HepG2 (cell line): ENCODE results near the gene GJD3. TPM values are rescaled to one million over a fixed set of nuclear protein-coding genes. Genes with fewer than 3 reads are reported as not detected.

Source experiments
- DBP ChIP-seq: sonication (generic); formaldehyde crosslinking; IDR thresholded peaks from 2 replicates; pipeline ENCODE4 v1.4.0; 2020; ENCODE audit warnings: missing genetic modification reagents; ENCODE audit errors: not compliant biosample characterization
- FOXA1 ChIP-seq, 2 experiments: fragments of 450-650 bp in 1 of 2; sonication (generic) in 1 of 2; formaldehyde crosslinking in 1 of 2; IDR thresholded peaks; 2 replicates each; pipeline versions ENCODE4 v1.4.0 to v1.6.1; 2016 to 2020; ENCODE audit warnings: missing genetic modification reagents in 1 of 2
- HDAC2 ChIP-seq: sonication (generic); formaldehyde crosslinking; IDR thresholded peaks from 2 replicates; pipeline ENCODE4 v1.4.0; 2020; ENCODE audit warnings: missing genetic modification reagents
- KAT8 ChIP-seq: IDR thresholded peaks from 2 replicates; pipeline ENCODE4 v1.6.1; 2016; ENCODE audit warnings: missing genetic modification reagents, missing compliant biosample characterization
- KLF12 ChIP-seq: sonication (generic); formaldehyde crosslinking; IDR thresholded peaks from 2 replicates; pipeline ENCODE4 v1.4.0; 2020; ENCODE audit warnings: missing genetic modification reagents, borderline replicate concordance
- KLF16 ChIP-seq, 2 experiments: sonication (generic) in 1 of 2; formaldehyde crosslinking in 1 of 2; IDR thresholded peaks; 2 replicates each; pipeline versions ENCODE4 v1.6.1 to v1.8.0; 2016 to 2023; ENCODE audit warnings: missing genetic modification reagents in 2 of 2, missing compliant biosample characterization in 1 of 2
- KLF6 ChIP-seq: IDR thresholded peaks from 2 replicates; pipeline ENCODE4 v1.8.0; 2016; ENCODE audit warnings: missing biosample characterization, missing genetic modification reagents
- NFE2L1 ChIP-seq: sonication (generic); formaldehyde crosslinking; IDR thresholded peaks from 2 replicates; pipeline ENCODE4 v1.4.0; 2020; ENCODE audit warnings: missing genetic modification reagents, mild to moderate bottlenecking, borderline replicate concordance
- NONO ChIP-seq, 2 experiments: fragments of 450-650 bp in 1 of 2; sonication (generic) in 1 of 2; formaldehyde crosslinking in 1 of 2; IDR thresholded peaks in 1 of 2; conservative IDR thresholded peaks in 1 of 2; 2 replicates each; pipeline versions ENCODE4 v1.6.1 to v1.8.0; 2017 to 2022; ENCODE audit warnings: mild to moderate bottlenecking in 1 of 2, missing genetic modification reagents in 1 of 2, moderate library complexity in 1 of 2
- RELA ChIP-seq: sonication (generic); formaldehyde crosslinking; IDR thresholded peaks from 2 replicates; pipeline ENCODE4 v1.4.0; 2020; ENCODE audit warnings: missing genetic modification reagents
- SP4 ChIP-seq: sonication (generic); formaldehyde crosslinking; IDR thresholded peaks from 2 replicates; pipeline ENCODE4 v1.8.1; 2023; ENCODE audit warnings: mild to moderate bottlenecking, missing genetic modification reagents
- YEATS4 ChIP-seq: sonication (generic); formaldehyde crosslinking; IDR thresholded peaks from 2 replicates; pipeline ENCODE4 v1.4.0; 2020; ENCODE audit warnings: missing genetic modification reagents, borderline replicate concordance
- ZNF10 ChIP-seq: sonication (generic); formaldehyde crosslinking; IDR thresholded peaks from 2 replicates; pipeline ENCODE4 v1.4.0; 2020; ENCODE audit warnings: mild to moderate bottlenecking, low read depth, missing genetic modification reagents, borderline replicate concordance
- ZNF276 ChIP-seq: sonication (generic); formaldehyde crosslinking; IDR thresholded peaks from 2 replicates; pipeline ENCODE4 v1.4.0; 2020; ENCODE audit warnings: mild to moderate bottlenecking, low read depth, missing genetic modification reagents
- ZNF296 ChIP-seq: sonication (generic); formaldehyde crosslinking; conservative IDR thresholded peaks from 2 replicates; pipeline ENCODE4 v1.5.0; 2020; ENCODE audit warnings: mild to moderate bottlenecking, missing genetic modification reagents
- ZNF33B ChIP-seq: sonication (generic); formaldehyde crosslinking; IDR thresholded peaks from 2 replicates; pipeline ENCODE4 v1.5.1; 2020; ENCODE audit warnings: mild to moderate bottlenecking, missing genetic modification reagents
- ZNF83 ChIP-seq: sonication (generic); formaldehyde crosslinking; IDR thresholded peaks from 2 replicates; pipeline ENCODE4 v1.4.0; 2020; ENCODE audit warnings: missing genetic modification reagents, mild to moderate bottlenecking, borderline replicate concordance
- ZSCAN12 ChIP-seq: sonication (generic); formaldehyde crosslinking; IDR thresholded peaks from 2 replicates; pipeline ENCODE4 v1.9.0; 2021; ENCODE audit warnings: mild to moderate bottlenecking, missing genetic modification reagents
- polyA plus RNA-seq, 8 experiments: library from polyadenylated mRNA; depleted of rRNA in 3 of 8; stranded (reverse) in 7 of 8; unstranded in 1 of 8; fragments of >200 nt; fragmentation: Illumina TruSeq in 4 of 8; extraction: Trizol in 4 of 8; gene quantifications; 2 replicates each; pipeline versions ENCODE4 v1.2.1 to v1.2.3, GENCODE V29; 2011 to 2016; ENCODE audit warnings: low read depth in 4 of 8, missing spikeins in 1 of 8, mixed read lengths in 1 of 8; ENCODE audit not compliant: insufficient read depth in 1 of 8
- total RNA-seq, 5 experiments: library from RNA; depleted of rRNA; stranded (reverse); fragments of >200 nt; fragmentation: Illumina TruSeq; extraction: Trizol; gene quantifications; 2 replicates each; pipeline ENCODE4 v1.2.3, GENCODE V29; 2016; ENCODE audit warnings: low read depth in 1 of 5
- TF ChIP-seq, protein P1 (sequence below): sonication (generic); formaldehyde crosslinking; IDR thresholded peaks from 2 replicates; pipeline ENCODE4 v1.5.0; 2020; ENCODE audit warnings: missing genetic modification reagents, mild to moderate bottlenecking, borderline replicate concordance

GJD3 gene
- total and polyA plus RNA-seq, 2 of the 13 experiments (the other 11 are each of a cell fraction or from before 2014, with no cell fraction given) = not detected

DNA sequence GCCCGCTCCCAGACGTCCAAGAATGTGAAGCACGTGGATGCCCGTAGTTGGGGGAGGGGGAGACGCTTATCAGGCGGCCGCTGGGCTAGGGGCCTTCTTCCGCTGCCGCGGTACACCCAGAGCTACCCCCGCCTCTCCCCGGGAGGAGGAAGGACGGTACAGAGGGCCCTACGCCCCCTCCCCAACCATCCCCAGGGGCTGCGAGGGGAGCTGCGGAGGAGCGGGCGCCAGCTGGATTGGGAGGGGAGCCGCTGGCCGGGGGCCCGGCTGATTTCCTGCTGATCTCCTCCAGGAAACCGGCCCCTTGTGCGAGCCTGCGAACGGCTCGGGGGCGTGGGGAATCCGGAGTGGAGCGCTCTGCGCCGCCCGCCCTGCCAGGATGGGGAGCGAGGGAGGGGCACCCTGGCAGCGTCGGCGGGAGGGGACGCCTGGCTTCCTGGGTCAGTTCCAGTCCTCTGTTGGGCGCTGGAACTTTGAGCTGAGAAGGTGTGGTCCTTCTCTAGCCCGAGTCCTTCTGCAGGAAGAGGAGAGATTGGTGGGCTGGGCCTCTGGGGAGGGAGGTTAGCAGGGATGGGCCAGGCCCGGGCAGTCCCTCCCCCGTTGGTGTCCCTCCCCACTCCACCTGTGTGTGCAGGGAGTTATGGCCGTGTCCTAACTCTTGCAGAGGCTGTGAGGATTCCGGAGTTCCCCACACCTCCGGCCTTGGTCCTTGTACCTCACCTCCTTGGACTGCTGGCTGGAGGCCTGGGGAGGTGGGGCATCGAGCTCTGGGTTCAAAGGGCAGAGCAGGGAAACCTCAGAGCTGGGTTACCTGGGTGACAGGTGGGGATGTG, 19.2 kb downstream of the GJD3 start (continued):
- TF ChIP-seq KAT8 (CRISPR knock-in tag) = peak; percentile 62; the same call in 1 of the 2 replicates
- TF ChIP-seq, protein P1, sequence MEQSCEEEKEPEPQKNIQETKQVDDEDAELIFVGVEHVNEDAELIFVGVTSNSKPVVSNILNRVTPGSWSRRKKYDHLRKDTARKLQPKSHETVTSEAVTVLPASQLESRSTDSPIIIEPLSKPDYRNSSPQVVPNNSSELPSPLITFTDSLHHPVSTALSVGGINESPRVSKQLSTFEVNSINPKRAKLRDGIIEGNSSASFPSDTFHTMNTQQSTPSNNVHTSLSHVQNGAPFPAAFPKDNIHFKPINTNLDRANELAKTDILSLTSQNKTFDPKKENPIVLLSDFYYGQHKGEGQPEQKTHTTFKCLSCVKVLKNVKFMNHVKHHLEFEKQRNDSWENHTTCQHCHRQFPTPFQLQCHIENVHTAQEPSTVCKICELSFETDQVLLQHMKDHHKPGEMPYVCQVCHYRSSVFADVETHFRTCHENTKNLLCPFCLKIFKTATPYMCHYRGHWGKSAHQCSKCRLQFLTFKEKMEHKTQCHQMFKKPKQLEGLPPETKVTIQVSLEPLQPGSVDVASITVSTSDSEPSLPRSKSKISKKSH = peak; percentile 71; the same call in 1 of the 2 replicates
- TF ChIP-seq RELA = no peak
- peak; percentile 55; the same call in 1 of the 2 replicates for TF ChIP-seq ZNF276 (CRISPR knock-in tag)
- TF ChIP-seq DBP (CRISPR knock-in tag) = peak; percentile 29
- no peak for TF ChIP-seq ZNF10 (CRISPR knock-in tag)
- 0 out of 2 replicates have a peak, but pooled peaks have one; percentile 22 for TF ChIP-seq ZSCAN12 (CRISPR knock-in tag)
- TF ChIP-seq YEATS4 = peak; percentile 51; the same call in 1 of the 2 replicates
- peak; percentile 39; the same call in 1 of the 2 replicates for TF ChIP-seq KLF12 (CRISPR knock-in tag)
- no peak for TF ChIP-seq FOXA1 (IDR thresholded peaks at IDR 0.05)
- 0 out of 2 replicates have a peak, but pooled peaks have one; percentile 1 for TF ChIP-seq FOXA1 (CRISPR knock-in tag; IDR thresholded peaks at IDR 0.05)
- peak; percentile 88; the same call in 1 of the 2 replicates for TF ChIP-seq ZNF83 (CRISPR knock-in tag)
- 0 out of 2 replicates have a peak, but pooled peaks have one; percentile 5 for TF ChIP-seq ZNF33B (CRISPR knock-in tag)
- TF ChIP-seq ZNF296 (CRISPR knock-in tag) = 0 out of 2 replicates have a peak, but pooled peaks have one; percentile 55
- peak in 1 of 2 experiments; percentile 52; a peak in 2 of 4 replicates for TF ChIP-seq KLF16 (CRISPR knock-in tag; IDR thresholded peaks at IDR 0.05)
- TF ChIP-seq HDAC2 (CRISPR knock-in tag) = peak; percentile 45; the same call in 1 of the 2 replicates
- peak; percentile 46; the same call in 1 of the 2 replicates for TF ChIP-seq NFE2L1 (CRISPR knock-in tag)
- peak; percentile 14; the same call in 1 of the 2 replicates for TF ChIP-seq SP4 (CRISPR knock-in tag)
- 0 out of 2 replicates have a peak, but pooled peaks have one; percentile 15 for TF ChIP-seq KLF6
- TF ChIP-seq NONO (IDR thresholded peaks at IDR 0.05) = no peak
- TF ChIP-seq NONO (CRISPR knock-in tag; conservative IDR thresholded peaks at IDR 0.05) = 0 out of 2 replicates have a peak, but pooled peaks have one; percentile 66
